Measurements from ENCODE around the gene ELOVL2. TPM values are rescaled to one million over a fixed set of nuclear protein-coding genes. Genes with fewer than 3 reads are reported as not detected.
"Not testable (repeated sequence)": the region's sequence is repeated elsewhere in the genome, so short reads cannot be mapped to it uniquely, and the experiment has no call there.

The ELOVL2 gene
- total RNA-seq, 2 experiments from 2014 or later = not detected

- H3K4me3 Mint-ChIP-seq = no peak overlapping the region
- no peaks in the 10 kb centered on the region for H3K4me1 Mint-ChIP-seq
- no peak for DNase-seq
- H3K27me3 Mint-ChIP-seq = peaks cover 32% of the 10 kb centered on the region
- H3K27ac Mint-ChIP-seq = no peak overlapping the region
- H3K36me3 Mint-ChIP-seq = no peaks in the 10 kb centered on the region
- no peaks in the 10 kb centered on the region for H3K9me3 Mint-ChIP-seq
Measured at GRCh38 chr6:11018225-11018624, 25.9 kb downstream of the ELOVL2 start.

GRCh38 chr6:11017090-11017489, 27.0 kb downstream of the ELOVL2 start:
- Mint-ChIP-seq H3K27ac (no peak overlapping the region), H3K36me3 (no peaks in the 10 kb centered on the region), H3K9me3 (no peaks in the 10 kb centered on the region), H3K4me1 (no peaks in the 10 kb centered on the region), H3K27me3 (peaks cover 29% of the 10 kb centered on the region), H3K4me3 (no peak overlapping the region)
- no peak for DNase-seq

GRCh38 chr6:11016452-11016851, 27.7 kb downstream of the ELOVL2 start:
- Mint-ChIP-seq H3K4me3 (no peak overlapping the region), H3K27ac (no peak overlapping the region), H3K4me1 (no peaks in the 10 kb centered on the region), H3K27me3 (peaks cover 24% of the 10 kb centered on the region), H3K9me3 (no peaks in the 10 kb centered on the region), H3K36me3 (no peaks in the 10 kb centered on the region)
- no peak for DNase-seq

- no peak overlapping the region for H3K27ac Mint-ChIP-seq
- H3K9me3 Mint-ChIP-seq = no peaks in the 10 kb centered on the region
- H3K27me3 Mint-ChIP-seq = peaks cover 17% of the 10 kb centered on the region
- H3K4me1 Mint-ChIP-seq = no peaks in the 10 kb centered on the region
- no peak for DNase-seq
- no peak overlapping the region for H3K4me3 Mint-ChIP-seq
- H3K36me3 Mint-ChIP-seq = no peaks in the 10 kb centered on the region
Measured at GRCh38 chr6:11015102-11015501, 29.0 kb downstream of the ELOVL2 start.

- Mint-ChIP-seq H3K4me3 (no peak overlapping the region), H3K9me3 (no peaks in the 10 kb centered on the region), H3K4me1 (no peaks in the 10 kb centered on the region), H3K36me3 (no peaks in the 10 kb centered on the region), H3K27ac (no peak overlapping the region), H3K27me3 (peaks cover 25% of the 10 kb centered on the region)
- DNase-seq = no peak
Measured at GRCh38 chr6:11013721-11014070, 30.4 kb downstream of the ELOVL2 start.

- no peaks in the 10 kb centered on the region for H3K9me3 Mint-ChIP-seq
- no peaks in the 10 kb centered on the region for H3K36me3 Mint-ChIP-seq
- peaks cover 22% of the 10 kb centered on the region for H3K27me3 Mint-ChIP-seq
- no peak overlapping the region for H3K4me3 Mint-ChIP-seq
- H3K27ac Mint-ChIP-seq = no peak overlapping the region
- DNase-seq = no peak
- no peaks in the 10 kb centered on the region for H3K4me1 Mint-ChIP-seq
Measured at GRCh38 chr6:11012976-11013720, 31.0 kb downstream of the ELOVL2 start.

- Mint-ChIP-seq H3K9me3 (no peaks in the 10 kb centered on the region), H3K27me3 (peaks cover 22% of the 10 kb centered on the region), H3K27ac (no peak overlapping the region), H3K4me3 (no peak overlapping the region), H3K4me1 (no peaks in the 10 kb centered on the region), H3K36me3 (no peaks in the 10 kb centered on the region)
- DNase-seq = no peak
Measured at GRCh38 chr6:11012295-11012754, 31.8 kb downstream of the ELOVL2 start.

GRCh38 chr6:11011787-11012234, 32.3 kb downstream of the ELOVL2 start:
- Mint-ChIP-seq H3K27ac (no peak overlapping the region), H3K27me3 (peaks cover 22% of the 10 kb centered on the region), H3K4me1 (no peaks in the 10 kb centered on the region), H3K9me3 (no peaks in the 10 kb centered on the region), H3K4me3 (no peak overlapping the region), H3K36me3 (no peaks in the 10 kb centered on the region)
- no peak for DNase-seq

GRCh38 chr6:11009353-11009752, 34.8 kb downstream of the ELOVL2 start:
- H3K27ac Mint-ChIP-seq = no peak overlapping the region
- no peaks in the 10 kb centered on the region for H3K4me1 Mint-ChIP-seq
- no peak overlapping the region for H3K4me3 Mint-ChIP-seq
- no peak for DNase-seq
- no peaks in the 10 kb centered on the region for H3K36me3 Mint-ChIP-seq
- H3K27me3 Mint-ChIP-seq = peaks cover 9% of the 10 kb centered on the region
- H3K9me3 Mint-ChIP-seq = no peaks in the 10 kb centered on the region

- Mint-ChIP-seq H3K4me1 (no peaks in the 10 kb centered on the region), H3K4me3 (no peak overlapping the region), H3K36me3 (no peaks in the 10 kb centered on the region), H3K27me3 (peaks cover 9% of the 10 kb centered on the region), H3K9me3 (no peaks in the 10 kb centered on the region), H3K27ac (no peak overlapping the region)
- no peak for DNase-seq
Measured at GRCh38 chr6:11008821-11009220, 35.3 kb downstream of the ELOVL2 start.

GRCh38 chr6:11007715-11008608, 36.1 kb downstream of the ELOVL2 start:
- no peaks in the 10 kb centered on the region for H3K4me1 Mint-ChIP-seq
- DNase-seq = no peak
- no peak overlapping the region for H3K27ac Mint-ChIP-seq
- peaks cover 15% of the 10 kb centered on the region for H3K27me3 Mint-ChIP-seq
- no peaks in the 10 kb centered on the region for H3K9me3 Mint-ChIP-seq
- H3K4me3 Mint-ChIP-seq = no peak overlapping the region
- H3K36me3 Mint-ChIP-seq = no peaks in the 10 kb centered on the region

- no peak for DNase-seq
- no peaks in the 10 kb centered on the region for H3K4me1 Mint-ChIP-seq
- H3K36me3 Mint-ChIP-seq = no peaks in the 10 kb centered on the region
- no peaks in the 10 kb centered on the region for H3K9me3 Mint-ChIP-seq
- no peak overlapping the region for H3K27ac Mint-ChIP-seq
- no peak overlapping the region for H3K4me3 Mint-ChIP-seq
- peaks cover 15% of the 10 kb centered on the region for H3K27me3 Mint-ChIP-seq
Measured at GRCh38 chr6:11006061-11006460, 38.0 kb downstream of the ELOVL2 start.

GRCh38 chr6:11003297-11003696, 40.8 kb downstream of the ELOVL2 start:
- not testable (repeated sequence) for H3K36me3 Mint-ChIP-seq, H3K27ac Mint-ChIP-seq, H3K4me3 Mint-ChIP-seq, DNase-seq, H3K4me1 Mint-ChIP-seq, H3K9me3 Mint-ChIP-seq
- peaks cover 11% of the 10 kb centered on the region for H3K27me3 Mint-ChIP-seq

GRCh38 chr6:11002176-11002575, 41.9 kb downstream of the ELOVL2 start:
- Mint-ChIP-seq H3K4me1 (no peaks in the 10 kb centered on the region), H3K27ac (no peak overlapping the region), H3K4me3 (no peak overlapping the region), H3K9me3 (peaks cover 2% of the 10 kb centered on the region), H3K27me3 (peaks cover 11% of the 10 kb centered on the region), H3K36me3 (no peaks in the 10 kb centered on the region)
- no peak for DNase-seq

- DNase-seq = no peak
- no peaks in the 10 kb centered on the region for H3K36me3 Mint-ChIP-seq
- H3K4me3 Mint-ChIP-seq = no peak overlapping the region
- H3K27me3 Mint-ChIP-seq = peaks cover 11% of the 10 kb centered on the region
- no peak overlapping the region for H3K27ac Mint-ChIP-seq
- no peaks in the 10 kb centered on the region for H3K4me1 Mint-ChIP-seq
- peaks cover 2% of the 10 kb centered on the region for H3K9me3 Mint-ChIP-seq
Measured at GRCh38 chr6:10999994-11000393, 44.1 kb downstream of the ELOVL2 start.
